Measurements from ENCODE around the gene GRAMD2B. TPM values are rescaled to one million over a fixed set of nuclear protein-coding genes. Genes with fewer than 3 reads are reported as not detected.

Gene GRAMD2B
- total RNA-seq, 1 donor from 2014 or later, result 7.1 TPM

DNA sequence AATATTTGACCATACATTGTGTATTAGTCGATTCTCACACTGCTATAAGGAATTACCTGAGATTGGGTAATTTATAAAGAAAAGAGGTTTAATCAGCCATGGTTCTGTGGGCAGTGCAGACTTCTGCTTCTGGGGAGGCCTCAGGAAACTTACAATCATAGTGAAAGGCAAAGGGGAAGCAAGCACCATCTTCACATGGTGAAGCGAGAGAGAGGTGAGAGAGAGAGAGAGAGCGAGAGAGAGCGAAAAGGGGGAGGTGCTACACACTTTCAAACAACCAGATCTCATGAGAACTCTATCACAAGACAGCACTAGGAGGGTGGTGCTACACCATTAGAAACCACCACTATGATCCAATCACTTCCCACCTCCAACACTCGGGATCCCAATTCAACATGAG is 4.1 kb upstream of the GRAMD2B start:
- TF ChIP-seq, protein P1, sequence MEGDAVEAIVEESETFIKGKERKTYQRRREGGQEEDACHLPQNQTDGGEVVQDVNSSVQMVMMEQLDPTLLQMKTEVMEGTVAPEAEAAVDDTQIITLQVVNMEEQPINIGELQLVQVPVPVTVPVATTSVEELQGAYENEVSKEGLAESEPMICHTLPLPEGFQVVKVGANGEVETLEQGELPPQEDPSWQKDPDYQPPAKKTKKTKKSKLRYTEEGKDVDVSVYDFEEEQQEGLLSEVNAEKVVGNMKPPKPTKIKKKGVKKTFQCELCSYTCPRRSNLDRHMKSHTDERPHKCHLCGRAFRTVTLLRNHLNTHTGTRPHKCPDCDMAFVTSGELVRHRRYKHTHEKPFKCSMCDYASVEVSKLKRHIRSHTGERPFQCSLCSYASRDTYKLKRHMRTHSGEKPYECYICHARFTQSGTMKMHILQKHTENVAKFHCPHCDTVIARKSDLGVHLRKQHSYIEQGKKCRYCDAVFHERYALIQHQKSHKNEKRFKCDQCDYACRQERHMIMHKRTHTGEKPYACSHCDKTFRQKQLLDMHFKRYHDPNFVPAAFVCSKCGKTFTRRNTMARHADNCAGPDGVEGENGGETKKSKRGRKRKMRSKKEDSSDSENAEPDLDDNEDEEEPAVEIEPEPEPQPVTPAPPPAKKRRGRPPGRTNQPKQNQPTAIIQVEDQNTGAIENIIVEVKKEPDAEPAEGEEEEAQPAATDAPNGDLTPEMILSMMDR (conservative IDR thresholded peaks at IDR 0.05), result no peak
- Mint-ChIP-seq H3K4me3 (no peak overlapping the region), H3K4me1 (peaks cover 10% of the 10 kb centered on the region), H3K9me3 (peaks cover 2% of the 10 kb centered on the region), H3K36me3 (ENCODE audit: low read depth) (no peaks in the 10 kb centered on the region), H3K27me3 (ENCODE audit: low read depth) (no peaks in the 10 kb centered on the region), H3K27ac (ENCODE audit: unreplicated experiment) (no peak overlapping the region)
- DNase-seq (ENCODE audit: low read depth, low spot score), result no peak

DNA sequence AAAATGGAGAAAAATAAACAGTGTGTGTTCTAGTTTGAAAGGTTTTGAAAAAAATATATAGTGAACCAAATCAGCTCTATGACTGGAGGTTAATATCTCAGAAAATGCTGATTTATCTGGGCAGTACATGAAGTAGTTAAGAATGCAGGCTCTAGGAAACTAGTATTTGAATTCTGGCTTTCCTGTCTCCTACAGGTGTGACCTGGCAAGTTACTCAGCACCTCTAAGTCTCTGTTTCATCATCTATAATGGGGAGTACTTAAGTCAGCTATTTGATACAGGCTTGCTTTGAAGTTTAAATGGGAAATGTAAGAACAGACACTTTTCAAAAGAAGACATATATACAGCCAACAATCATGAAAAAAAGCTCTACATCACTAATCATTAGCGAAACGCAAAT is 5.2 kb downstream of the GRAMD2B start:
- H3K36me3 Mint-ChIP-seq (ENCODE audit: low read depth), result no peaks in the 10 kb centered on the region
- H3K9me3 Mint-ChIP-seq, result no peaks in the 10 kb centered on the region
- no peak for DNase-seq (ENCODE audit: low read depth, low spot score)
- TF ChIP-seq, protein P1 (conservative IDR thresholded peaks at IDR 0.05), result no peak
- no peaks in the 10 kb centered on the region for H3K27me3 Mint-ChIP-seq (ENCODE audit: low read depth)
- H3K4me1 Mint-ChIP-seq, result peaks cover 17% of the 10 kb centered on the region
- no peak overlapping the region for H3K4me3 Mint-ChIP-seq
- no peak overlapping the region for H3K27ac Mint-ChIP-seq (ENCODE audit: unreplicated experiment)

DNA sequence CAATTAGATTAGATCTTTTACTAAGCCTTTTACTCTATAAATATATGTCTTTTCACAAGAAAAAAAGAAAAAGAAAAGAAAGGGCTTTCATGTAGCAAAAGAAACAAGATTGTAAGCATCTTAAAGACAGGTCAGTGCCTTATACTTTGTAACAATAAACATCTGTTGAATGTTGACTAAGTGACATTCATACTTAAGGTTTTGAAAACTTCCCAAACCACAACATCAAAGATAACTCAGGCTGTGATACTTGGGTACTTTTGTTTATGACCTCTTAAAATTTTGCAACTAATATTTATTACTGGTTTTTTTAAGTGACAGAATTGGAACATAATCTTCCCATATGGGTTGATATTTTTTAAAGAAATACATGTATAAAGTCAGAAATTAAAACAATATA is 7.4 kb downstream of the GRAMD2B start:
- no peak overlapping the region for H3K4me3 Mint-ChIP-seq
- H3K4me1 Mint-ChIP-seq, result peaks cover 4% of the 10 kb centered on the region
- TF ChIP-seq, protein P1 (conservative IDR thresholded peaks at IDR 0.05), result no peak
- H3K27me3 Mint-ChIP-seq (ENCODE audit: low read depth), result no peaks in the 10 kb centered on the region
- DNase-seq (ENCODE audit: low read depth, low spot score), result no peak
- H3K27ac Mint-ChIP-seq (ENCODE audit: unreplicated experiment), result peak overlapping the region; percentile 30
- H3K36me3 Mint-ChIP-seq (ENCODE audit: low read depth), result no peaks in the 10 kb centered on the region
- H3K9me3 Mint-ChIP-seq, result no peaks in the 10 kb centered on the region

DNA sequence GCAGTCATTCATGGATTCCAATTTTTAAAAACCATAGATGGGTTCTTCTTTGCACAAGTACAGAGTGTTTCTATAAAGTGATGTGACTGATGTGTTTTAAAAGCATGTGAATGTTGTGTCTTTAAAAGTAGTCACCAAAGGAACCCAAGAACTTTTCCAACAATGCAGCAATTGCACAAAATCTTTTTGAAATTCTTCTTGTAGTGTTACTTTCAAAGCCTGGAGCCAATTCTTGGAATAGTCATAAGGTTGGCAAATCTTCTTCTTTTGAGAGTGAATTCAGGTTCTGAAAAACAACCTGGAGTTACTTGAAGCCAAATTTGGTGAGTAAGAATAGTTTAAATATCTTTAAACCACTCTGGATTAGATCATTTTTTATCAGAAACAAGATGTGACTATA is 10.5 kb downstream of the GRAMD2B start:
- Mint-ChIP-seq H3K36me3 (ENCODE audit: low read depth) (peaks cover 11% of the 10 kb centered on the region), H3K9me3 (no peaks in the 10 kb centered on the region), H3K27me3 (ENCODE audit: low read depth) (no peaks in the 10 kb centered on the region), H3K4me3 (no peak overlapping the region), H3K27ac (ENCODE audit: unreplicated experiment) (no peak overlapping the region), H3K4me1 (peaks cover 4% of the 10 kb centered on the region)
- no peak for DNase-seq (ENCODE audit: low read depth, low spot score)
- TF ChIP-seq, protein P1 (conservative IDR thresholded peaks at IDR 0.05), result no peak

DNA sequence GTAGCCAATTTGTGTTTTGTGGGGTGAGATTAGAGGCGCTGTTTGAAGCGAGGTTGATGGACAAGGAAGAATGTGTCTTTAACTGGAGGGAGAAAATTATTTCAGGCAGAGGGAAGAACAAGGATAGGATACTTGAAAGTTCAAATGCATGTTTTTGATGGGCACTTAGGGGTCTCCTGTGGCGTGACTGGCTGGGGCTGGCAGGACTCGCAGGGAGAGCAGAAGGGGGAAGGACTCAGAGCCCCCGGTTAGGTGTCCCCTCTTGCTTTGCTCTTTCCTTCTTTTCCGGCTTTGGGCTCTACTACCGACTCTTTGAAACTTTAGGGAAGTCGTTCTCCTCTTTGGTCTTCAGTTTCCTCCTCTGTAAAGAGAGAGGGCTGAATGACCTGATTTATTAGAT is 12.1 kb downstream of the GRAMD2B start:
- DNase-seq (ENCODE audit: low read depth, low spot score), result no peak
- no peaks in the 10 kb centered on the region for H3K27me3 Mint-ChIP-seq (ENCODE audit: low read depth)
- no peaks in the 10 kb centered on the region for H3K9me3 Mint-ChIP-seq
- H3K36me3 Mint-ChIP-seq (ENCODE audit: low read depth), result peaks cover 14% of the 10 kb centered on the region
- H3K4me3 Mint-ChIP-seq, result no peak overlapping the region
- H3K4me1 Mint-ChIP-seq, result peaks cover 4% of the 10 kb centered on the region
- no peak overlapping the region for H3K27ac Mint-ChIP-seq (ENCODE audit: unreplicated experiment)
- TF ChIP-seq, protein P1 (conservative IDR thresholded peaks at IDR 0.05), result no peak

DNA sequence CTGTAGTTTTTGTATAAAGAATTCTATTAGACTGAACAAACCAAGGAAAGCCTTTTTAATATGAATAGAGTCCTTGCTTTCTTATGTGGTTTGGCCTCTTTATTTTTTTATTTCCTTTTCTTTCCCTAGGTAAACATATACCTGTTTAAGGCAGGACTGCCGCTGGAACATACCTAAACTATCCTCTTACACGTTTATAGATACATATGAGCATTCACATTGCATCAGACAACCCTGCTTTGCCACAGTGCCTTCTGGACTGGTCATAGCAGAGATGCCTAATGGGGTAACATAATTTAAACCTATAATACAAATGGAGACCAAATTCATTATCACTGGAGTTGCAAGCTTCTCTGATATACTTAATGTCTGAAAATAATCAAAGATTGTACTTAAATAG is 12.5 kb downstream of the GRAMD2B start:
- Mint-ChIP-seq H3K36me3 (ENCODE audit: low read depth) (peaks cover 17% of the 10 kb centered on the region), H3K9me3 (peaks cover 3% of the 10 kb centered on the region), H3K27me3 (ENCODE audit: low read depth) (no peaks in the 10 kb centered on the region), H3K4me1 (peaks cover 4% of the 10 kb centered on the region), H3K4me3 (no peak overlapping the region), H3K27ac (ENCODE audit: unreplicated experiment) (no peak overlapping the region)
- TF ChIP-seq, protein P1 (conservative IDR thresholded peaks at IDR 0.05), result no peak
- no peak for DNase-seq (ENCODE audit: low read depth, low spot score)

All from neural crest cell (in vitro differentiated cells).